NCI-H524 (cell line): ENCODE measurements around the gene RXRA.

Experiments used
- DNase-seq, 2 experiments: peaks; one replicate each; lab custom pipeline; 2025; lab: John Stamatoyannopoulos, UW

Gene RXRA

GRCh38 chr9:134399435-134400056, 73.3 kb downstream of the RXRA start:
- DNase-seq, result peak in 1 of 2 experiments; percentile 19

DNA sequence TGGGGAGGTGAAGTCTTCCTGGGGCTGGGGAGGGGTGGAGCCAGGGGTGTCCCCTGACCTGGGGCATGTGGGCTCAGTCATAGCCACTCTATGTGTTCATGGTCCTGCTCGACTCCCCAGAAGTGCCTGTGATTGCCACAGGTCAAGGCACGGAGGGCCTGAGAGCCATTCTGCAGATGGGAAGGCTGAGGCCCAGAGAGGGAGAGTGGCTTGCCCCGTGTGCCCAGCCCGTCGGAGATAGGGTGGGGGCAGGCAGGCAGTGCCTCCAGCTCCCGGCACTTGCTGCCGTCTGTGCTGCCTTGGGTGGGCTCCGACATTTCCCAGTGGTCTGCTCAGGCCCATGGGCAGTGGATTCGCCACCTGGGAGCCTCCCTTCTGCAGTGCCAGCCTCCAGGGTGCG, 74.0 kb downstream of the RXRA start:
- DNase-seq, result no peak

- no peak for DNase-seq
Measured at GRCh38 chr9:134401391-134401790, 75.1 kb downstream of the RXRA start.

- DNase-seq, result no peak
Measured at GRCh38 chr9:134402182-134402581, 75.9 kb downstream of the RXRA start.

- no peak for DNase-seq
Measured at GRCh38 chr9:134403292-134403681, 77.0 kb downstream of the RXRA start.

- no peak for DNase-seq
Measured at GRCh38 chr9:134403682-134404301, 77.5 kb downstream of the RXRA start.

GRCh38 chr9:134404376-134405358, 78.4 kb downstream of the RXRA start:
- no peak for DNase-seq

DNA sequence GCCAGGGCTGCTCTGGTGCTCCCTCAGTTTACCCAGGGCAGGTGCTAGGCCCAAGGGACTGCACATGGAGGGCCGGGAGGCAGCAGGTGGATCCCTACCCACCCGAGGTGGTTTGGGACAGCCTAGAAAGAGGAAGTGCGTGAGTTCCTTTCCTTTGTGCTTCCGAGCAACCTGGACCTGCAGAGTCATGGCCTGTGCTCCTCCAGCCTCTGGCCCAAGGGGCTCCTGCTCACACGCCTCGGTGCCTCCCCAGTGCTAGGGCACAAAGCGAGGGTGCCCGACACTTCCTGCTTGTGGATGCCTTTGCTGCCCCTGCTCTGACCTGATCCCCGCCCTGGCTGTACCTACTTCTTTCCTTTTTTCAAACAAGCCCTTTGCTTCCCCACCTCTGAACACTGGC, 79.3 kb downstream of the RXRA start:
- no peak for DNase-seq

GRCh38 chr9:134406366-134407120, 80.3 kb downstream of the RXRA start:
- no peak for DNase-seq

- peak; percentile 39 to 73 for DNase-seq
Measured at GRCh38 chr9:134407121-134407779, 81.0 kb downstream of the RXRA start.

GRCh38 chr9:134408389-134408788, 82.1 kb downstream of the RXRA start:
- DNase-seq, result peak in 1 of 2 experiments; percentile 32

DNA sequence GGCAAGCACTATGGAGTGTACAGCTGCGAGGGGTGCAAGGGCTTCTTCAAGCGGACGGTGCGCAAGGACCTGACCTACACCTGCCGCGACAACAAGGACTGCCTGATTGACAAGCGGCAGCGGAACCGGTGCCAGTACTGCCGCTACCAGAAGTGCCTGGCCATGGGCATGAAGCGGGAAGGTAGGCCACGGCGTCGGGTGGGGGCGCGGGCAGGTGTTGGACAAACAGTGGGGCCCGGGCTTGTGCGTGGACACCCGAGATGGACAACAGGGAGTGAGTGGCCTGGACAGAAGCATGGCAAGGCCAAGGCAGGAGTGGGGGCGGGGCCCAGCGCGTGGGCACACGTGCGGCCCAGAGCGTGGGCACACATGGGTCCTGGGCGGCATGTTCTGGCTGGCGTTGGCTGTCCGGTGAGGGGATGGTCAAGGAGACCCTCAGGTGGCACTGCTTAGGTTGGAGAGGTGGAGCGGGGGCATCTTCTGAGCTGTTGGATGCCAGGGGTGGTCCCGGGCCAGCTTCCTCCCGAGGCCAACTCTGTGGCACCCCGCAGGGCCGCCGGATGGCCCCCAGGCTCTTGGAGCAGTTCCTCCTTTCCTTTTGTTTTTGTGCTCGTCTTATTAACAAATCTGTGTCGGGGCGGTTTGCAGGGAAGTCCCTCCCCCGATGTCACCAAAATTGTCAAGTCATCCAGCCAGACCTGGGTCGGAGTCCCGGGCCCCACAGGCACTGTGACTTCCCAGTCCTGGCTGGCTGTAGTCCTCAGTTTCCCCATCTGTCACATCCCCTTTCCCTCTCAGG, 82.9 kb downstream of the RXRA start:
- no peak for DNase-seq

GRCh38 chr9:134410071-134410834, 84.0 kb downstream of the RXRA start:
- DNase-seq, result no peak

- DNase-seq, result no peak
Measured at GRCh38 chr9:134410835-134411217, 84.6 kb downstream of the RXRA start.

DNA sequence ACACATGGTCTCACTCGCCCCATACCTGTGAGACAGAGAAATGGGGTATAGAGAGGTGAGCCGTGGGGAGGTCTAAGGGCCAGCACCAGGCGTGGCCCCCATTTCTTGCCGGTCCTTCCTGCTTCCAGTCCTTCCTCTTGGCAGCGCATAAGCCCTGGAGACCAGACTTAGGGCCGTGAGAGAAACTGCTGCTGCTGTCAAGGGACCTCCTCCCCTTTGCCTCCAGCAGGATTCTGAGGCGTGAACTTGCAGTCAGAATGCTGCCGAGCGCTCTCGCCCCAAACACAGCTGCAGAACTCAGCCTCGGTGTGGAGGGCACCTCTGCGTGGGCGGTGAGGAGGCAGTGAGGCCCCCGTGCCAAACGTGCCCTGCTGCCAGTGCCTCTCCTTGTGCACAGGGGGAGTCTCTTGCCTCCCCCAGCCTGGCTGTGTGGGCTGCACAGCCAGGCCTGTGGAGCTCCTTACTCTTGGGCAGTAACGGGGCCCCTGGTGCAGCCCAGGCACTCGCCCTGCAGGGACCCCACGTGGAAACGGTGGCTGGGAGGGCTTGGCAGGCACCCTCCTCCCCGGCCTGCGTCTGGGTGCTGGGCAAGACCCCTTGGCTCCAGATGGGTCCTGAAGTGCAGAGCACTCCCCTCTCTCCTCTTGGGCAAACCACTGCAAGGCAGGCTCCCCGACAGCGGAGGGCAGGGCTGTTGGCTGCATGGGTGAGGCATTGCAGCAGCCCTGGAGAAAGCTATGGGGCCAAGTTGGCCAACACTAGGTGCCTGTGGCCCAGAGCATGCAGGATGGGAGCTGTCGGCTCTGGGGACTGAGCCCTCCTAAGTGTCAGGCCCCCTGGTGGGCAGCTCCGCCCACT, 85.4 kb downstream of the RXRA start:
- no peak for DNase-seq

- no peak for DNase-seq
Measured at GRCh38 chr9:134412298-134412711, 86.0 kb downstream of the RXRA start.

GRCh38 chr9:134413112-134413715, 87.0 kb downstream of the RXRA start:
- no peak for DNase-seq

DNA sequence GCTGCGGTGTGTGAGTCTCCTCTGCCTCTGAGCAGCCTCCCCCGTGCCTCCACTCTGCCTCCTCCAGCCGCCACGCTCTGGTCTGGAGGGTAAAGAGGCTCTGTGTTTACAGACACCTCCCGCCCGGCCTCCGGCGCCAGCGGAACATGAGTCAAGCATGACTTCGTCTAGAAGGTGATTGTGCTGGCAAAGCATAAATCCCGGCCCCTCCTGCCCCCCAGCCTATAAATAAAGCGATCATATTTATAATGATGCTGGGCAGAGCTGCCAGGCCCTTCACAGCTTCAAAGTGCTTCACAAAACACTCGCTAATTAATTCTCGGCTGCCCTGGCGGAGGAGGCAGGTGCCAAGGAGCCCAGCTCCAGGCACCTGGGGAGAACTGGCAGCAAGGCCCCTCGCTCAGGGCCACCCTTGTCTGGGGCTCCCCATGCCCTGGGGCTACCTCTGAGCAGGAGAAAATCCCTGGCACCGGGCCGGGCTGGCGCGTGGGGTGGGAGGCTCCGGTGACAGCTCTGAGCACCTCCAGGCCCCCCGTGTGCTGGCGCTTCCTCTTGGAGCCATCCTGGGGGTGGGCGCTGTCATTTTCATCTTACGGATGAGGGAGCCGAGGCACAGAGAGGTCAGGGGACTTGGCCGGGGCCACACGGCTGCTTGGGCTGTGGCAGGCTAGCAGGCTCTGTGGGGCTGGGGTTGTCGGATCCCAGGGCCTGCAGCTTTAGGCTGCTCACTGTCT, 87.8 kb downstream of the RXRA start:
- DNase-seq, result no peak
